AG04449 (cell line): ENCODE results near the gene OCA2.

ENCODE experiments used
- CTCF ChIA-PET: fragments of 350-600 bp; formaldehyde crosslinking; extraction: SDS; loops from one replicate; lab custom pipeline; 2021; ENCODE audit warnings: antibody characterized with exemption; lab: Yijun Ruan, JAX
- POLR2A ChIA-PET: fragments of 400-600, 350-600 bp; formaldehyde crosslinking; extraction: SDS; loops from one replicate; lab custom pipeline; 2020; ENCODE audit warnings: antibody characterized with exemption, inconsistent platforms; lab: Yijun Ruan, JAX
- DNase-seq: peaks from one replicate; pipeline ENCODE4 v3.0.0-alpha.2; 2010; ENCODE audit warnings: low read depth, low spot score
- H3K4me3 ChIP-seq: 2 replicates; pipeline ENCODE4 v1.5.1; 2011; ENCODE audit warnings: low read depth, mild to moderate bottlenecking, control low read depth, low read length
- TF ChIP-seq, protein P1 (sequence below): IDR thresholded peaks from one replicate; pipeline ENCODE4 v1.5.1; 2011; ENCODE audit warnings: mild to moderate bottlenecking, moderate library complexity, low read length, control low read depth, inconsistent platforms; ENCODE audit not compliant: insufficient read depth; ENCODE audit errors: missing control alignments

The OCA2 gene

DNA sequence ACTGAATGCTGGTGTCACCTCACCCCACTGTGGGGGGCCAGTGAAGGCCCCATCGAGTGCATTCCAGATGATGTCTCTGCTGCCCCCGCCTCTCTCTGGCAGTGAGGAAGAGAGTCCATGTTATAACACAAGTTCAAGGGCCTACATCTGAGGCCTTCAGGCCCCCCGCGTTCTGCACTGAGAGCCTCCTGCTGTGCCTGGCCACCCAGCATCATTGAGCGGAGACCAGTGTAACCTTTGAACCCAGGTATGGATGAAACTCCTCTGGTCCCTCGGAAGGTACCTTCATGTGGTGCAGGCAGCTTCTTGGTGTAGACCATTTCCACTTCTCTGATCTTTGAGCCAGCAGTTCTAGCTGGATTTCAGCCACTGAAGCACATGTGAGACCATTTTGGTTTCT, 324.9 kb downstream of the OCA2 start:
- H3K4me3 ChIP-seq = no peak overlapping the region
- ChIA-PET CTCF (no interaction called here), POLR2A (no interaction called here)
- no peak for DNase-seq
- TF ChIP-seq, protein P1, sequence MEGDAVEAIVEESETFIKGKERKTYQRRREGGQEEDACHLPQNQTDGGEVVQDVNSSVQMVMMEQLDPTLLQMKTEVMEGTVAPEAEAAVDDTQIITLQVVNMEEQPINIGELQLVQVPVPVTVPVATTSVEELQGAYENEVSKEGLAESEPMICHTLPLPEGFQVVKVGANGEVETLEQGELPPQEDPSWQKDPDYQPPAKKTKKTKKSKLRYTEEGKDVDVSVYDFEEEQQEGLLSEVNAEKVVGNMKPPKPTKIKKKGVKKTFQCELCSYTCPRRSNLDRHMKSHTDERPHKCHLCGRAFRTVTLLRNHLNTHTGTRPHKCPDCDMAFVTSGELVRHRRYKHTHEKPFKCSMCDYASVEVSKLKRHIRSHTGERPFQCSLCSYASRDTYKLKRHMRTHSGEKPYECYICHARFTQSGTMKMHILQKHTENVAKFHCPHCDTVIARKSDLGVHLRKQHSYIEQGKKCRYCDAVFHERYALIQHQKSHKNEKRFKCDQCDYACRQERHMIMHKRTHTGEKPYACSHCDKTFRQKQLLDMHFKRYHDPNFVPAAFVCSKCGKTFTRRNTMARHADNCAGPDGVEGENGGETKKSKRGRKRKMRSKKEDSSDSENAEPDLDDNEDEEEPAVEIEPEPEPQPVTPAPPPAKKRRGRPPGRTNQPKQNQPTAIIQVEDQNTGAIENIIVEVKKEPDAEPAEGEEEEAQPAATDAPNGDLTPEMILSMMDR = no peak

- DNase-seq = no peak
- TF ChIP-seq, protein P1 = no peak
- no peak overlapping the region for H3K4me3 ChIP-seq
- ChIA-PET CTCF (no interaction called here), POLR2A (no interaction called here)
Observed at GRCh38 chr15:27771892-27772291, 327.2 kb downstream of the OCA2 start.

DNA sequence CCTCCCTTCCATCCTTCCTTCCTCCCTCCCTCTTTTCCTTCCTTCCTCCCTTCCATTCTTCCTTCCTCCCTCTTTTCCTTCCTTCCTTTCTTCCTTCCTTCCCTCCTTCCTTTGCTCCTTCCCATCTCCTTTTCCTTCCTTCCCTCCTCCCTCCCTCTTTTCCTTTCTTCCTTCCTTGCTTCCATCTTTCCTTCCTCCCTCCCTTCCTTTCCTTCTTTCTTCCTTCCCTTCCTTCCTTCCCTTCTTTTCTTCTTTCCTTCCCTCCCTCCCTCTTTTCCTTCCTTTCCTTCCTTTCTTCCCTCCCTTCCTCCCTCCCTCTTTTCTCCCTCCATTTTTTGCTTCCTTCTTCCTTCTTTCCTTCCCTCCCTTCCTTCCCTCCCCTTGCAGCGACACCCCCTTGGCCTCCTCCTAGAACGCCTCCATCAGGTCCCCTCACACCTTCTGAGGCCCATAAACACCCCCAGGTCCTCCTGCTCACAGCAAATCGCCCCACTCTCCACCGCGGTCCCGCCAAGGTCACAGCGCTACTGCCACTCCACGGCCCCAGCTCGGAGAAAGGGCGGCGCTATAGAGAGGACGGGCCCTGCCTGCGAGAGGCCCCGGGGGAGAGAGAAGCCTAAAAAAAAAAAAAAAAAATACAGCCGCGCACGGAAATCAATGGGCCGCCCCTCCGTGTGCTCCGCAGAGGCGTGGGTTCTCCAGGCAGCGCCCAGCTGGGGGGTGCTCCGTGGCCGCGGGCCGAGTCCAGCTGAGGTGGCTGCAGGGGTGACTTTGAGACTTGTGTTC, 328.2 kb downstream of the OCA2 start:
- TF ChIP-seq, protein P1 = no peak
- no peak for DNase-seq
- POLR2A ChIA-PET = no interaction called here
- CTCF ChIA-PET = no interaction called here
- no peak overlapping the region for H3K4me3 ChIP-seq

DNA sequence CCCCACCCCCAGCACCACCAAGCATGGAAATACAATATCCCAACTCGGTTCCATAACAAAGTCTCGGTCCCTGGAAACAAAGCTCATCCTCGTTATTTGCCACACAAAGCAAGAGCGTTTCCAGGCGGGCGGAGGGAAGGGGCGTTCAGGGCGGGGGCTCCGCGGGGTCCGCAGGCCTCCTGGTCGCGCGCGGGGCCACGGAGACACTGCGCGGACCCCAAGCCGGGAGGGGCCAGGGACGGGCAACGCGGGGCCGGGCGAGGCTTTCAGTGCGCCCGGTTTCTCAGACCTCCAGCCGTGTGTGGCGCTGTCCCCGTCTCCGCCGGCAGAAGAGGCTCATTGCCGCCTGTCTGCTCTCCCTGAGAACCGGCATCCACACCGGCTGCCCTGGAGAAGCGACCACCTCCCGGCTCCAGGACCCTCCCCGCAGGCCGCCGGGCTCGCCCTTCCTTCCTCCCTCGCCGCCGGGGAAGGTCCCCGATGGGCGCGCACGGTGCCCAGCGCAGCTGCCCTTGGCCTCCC, 329.0 kb downstream of the OCA2 start:
- POLR2A ChIA-PET = no interaction called here

DNA sequence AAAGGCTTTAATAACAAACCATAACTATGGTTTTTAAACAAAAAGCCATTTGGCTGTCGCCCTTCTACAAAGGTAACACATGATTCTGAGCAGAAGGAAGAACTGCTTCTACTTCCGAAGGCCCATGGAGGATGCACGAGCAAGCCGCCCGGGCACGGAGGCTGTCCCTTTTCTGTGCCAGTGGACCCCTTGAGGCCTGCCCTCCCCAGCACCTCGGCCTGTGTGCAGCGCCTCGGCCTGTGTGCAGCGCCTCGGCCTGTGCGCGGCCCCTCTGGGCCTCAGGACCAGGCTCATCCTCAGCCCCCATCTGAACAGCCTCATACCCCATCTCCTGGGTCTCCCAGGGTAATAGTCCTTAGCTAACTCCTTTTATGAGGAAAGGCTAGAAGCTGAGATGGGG, 329.5 kb downstream of the OCA2 start:
- ChIA-PET CTCF (no interaction called here), POLR2A (no interaction called here)
- no peak overlapping the region for H3K4me3 ChIP-seq
- TF ChIP-seq, protein P1 = no peak
- DNase-seq = no peak

More for the DNA sequence above, 329.0 kb downstream of the OCA2 start:
- no peak for DNase-seq
- TF ChIP-seq, protein P1 = no peak
- H3K4me3 ChIP-seq = no peak overlapping the region
- CTCF ChIA-PET = no interaction called here

DNA sequence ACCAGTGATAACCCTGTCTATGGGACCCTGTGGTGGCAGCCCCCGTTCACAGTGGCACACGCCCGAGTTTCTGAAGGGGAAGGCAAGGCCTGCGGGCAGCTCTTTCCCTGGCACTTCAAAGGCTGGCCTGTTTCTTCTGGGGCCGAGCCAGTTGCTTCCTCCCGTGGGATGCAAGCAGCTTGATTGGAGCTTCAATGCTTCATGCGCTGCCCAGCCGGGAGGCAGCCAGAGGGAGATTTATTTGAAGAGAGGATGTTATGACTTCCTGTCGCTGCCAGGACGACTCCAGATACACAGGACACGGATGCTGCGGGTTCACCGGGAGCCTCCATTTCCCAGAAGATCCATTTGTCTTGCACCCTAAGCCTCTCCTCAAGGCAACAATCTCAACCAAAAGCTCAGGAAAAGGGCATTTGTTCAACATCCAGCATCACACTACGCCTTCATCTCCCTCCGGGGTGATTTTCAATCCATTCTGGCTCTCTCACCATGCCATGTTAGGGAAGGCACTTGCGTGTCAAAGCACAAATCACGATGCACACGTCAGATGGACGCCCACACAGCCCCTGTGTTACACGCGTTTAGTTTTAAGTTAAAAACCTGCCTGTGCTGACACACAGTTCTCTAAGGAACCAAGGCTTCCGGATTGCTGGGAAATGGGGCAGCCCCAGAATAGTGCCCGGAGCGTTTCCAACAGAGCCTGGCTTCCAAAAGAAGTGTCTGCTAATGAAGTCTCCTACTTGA, 330.2 kb downstream of the OCA2 start:
- ChIA-PET CTCF (no interaction called here), POLR2A (no interaction called here)
- TF ChIP-seq, protein P1 = no peak
- no peak for DNase-seq
- H3K4me3 ChIP-seq = no peak overlapping the region
